T-helper 1 cell treated with Interleukin-12 subunit alpha and Interleukin-12 subunit beta and Interleukin-4 antibody, amounts not matched to agents 30 μg/mL and 1 μg/mL, for 36 hours (primary cell): ENCODE results near the gene PLA2G6.

Experiments used
- H3K27ac Mint-ChIP-seq: one replicate; pipeline ENCODE4 v1.8.0; 2021; ENCODE audit warnings: mild to moderate bottlenecking, mixed read lengths
- H3K27me3 Mint-ChIP-seq: one replicate; pipeline ENCODE4 v1.8.0; 2021; ENCODE audit warnings: low read depth, mixed read lengths
- H3K36me3 Mint-ChIP-seq: one replicate; pipeline ENCODE4 v1.8.0; 2021; ENCODE audit warnings: low read depth, mixed read lengths
- H3K4me1 Mint-ChIP-seq: one replicate; pipeline ENCODE4 v1.8.0; 2021; ENCODE audit warnings: low read depth, mixed read lengths
- H3K4me3 Mint-ChIP-seq: one replicate; pipeline ENCODE4 v1.8.0; 2021; ENCODE audit warnings: mild to moderate bottlenecking, moderate library complexity, mixed read lengths
- H3K9me3 Mint-ChIP-seq: one replicate; pipeline ENCODE4 v1.8.0; 2021; ENCODE audit warnings: mixed read lengths

PLA2G6 gene

GRCh38 chr22:38181453-38182200, at the start of gene PLA2G6:
PLA2G6 (minus strand) TSS chr22:38181830; CDS start chr22:38169426, 12,404 bp downstream.
- Mint-ChIP-seq H3K27me3 (peaks cover 12% of the 10 kb centered on the region), H3K27ac (peak within 1 kb of the TSS; percentile 100), H3K4me3 (peak within 1 kb of the TSS; percentile 97), H3K9me3 (no peaks in the 10 kb centered on the region), H3K36me3 (no peaks in the 10 kb centered on the region), H3K4me1 (peaks cover 40% of the 10 kb centered on the region)

GRCh38 chr22:38230916-38231315, 49.3 kb upstream of the PLA2G6 start:
- Mint-ChIP-seq H3K27me3 (no peaks in the 10 kb centered on the region), H3K9me3 (no peaks in the 10 kb centered on the region), H3K4me3 (no peak overlapping the region), H3K4me1 (no peaks in the 10 kb centered on the region), H3K36me3 (peaks cover 15% of the 10 kb centered on the region), H3K27ac (no peak overlapping the region)

- H3K36me3 Mint-ChIP-seq: peaks cover 18% of the 10 kb centered on the region
- H3K27me3 Mint-ChIP-seq: no peaks in the 10 kb centered on the region
- no peak overlapping the region for H3K27ac Mint-ChIP-seq
- no peak overlapping the region for H3K4me3 Mint-ChIP-seq
- H3K4me1 Mint-ChIP-seq: no peaks in the 10 kb centered on the region
- no peaks in the 10 kb centered on the region for H3K9me3 Mint-ChIP-seq
Measured at GRCh38 chr22:38230108-38230825, 48.6 kb upstream of the PLA2G6 start.

DNA sequence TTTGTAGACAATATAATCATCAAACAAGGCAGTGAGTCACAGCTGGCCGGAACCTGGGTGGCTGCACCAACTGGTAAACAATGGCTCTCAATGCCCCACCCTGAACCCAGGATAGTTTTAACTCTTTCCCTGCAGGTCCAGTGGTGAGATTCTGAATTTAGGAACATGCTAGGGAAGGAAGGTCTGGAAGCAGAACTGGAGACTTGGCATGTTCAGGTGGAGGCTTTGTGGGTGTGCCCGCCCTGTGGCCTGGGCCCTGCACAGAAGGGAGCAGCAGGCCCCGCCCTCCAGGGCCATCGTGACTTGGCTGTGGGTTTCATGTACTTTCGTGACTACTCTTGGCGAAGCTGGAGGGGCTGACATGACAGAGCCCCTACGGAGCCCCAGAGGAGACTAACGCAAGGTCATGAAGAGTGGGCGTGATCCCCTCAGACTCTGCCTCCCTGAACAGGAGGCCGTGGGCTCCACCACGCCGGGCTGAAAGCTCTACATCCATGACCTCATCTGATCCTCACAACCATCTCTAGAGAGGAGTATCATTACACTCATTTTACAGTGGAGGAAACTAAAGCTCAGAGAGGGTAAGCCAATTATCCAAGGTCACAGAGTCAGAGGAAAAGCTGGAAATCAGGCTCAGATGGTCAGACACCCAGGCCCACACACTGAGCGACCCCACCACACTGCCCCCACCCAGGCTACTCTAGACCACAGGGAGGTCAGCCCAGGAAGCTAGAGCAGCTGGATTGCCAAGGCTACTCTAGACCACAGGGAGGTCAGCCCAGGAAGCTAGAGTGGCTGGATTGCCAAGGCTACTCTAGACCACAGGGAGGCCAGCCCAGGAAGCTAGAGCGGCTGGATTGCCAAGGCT, 47.5 kb upstream of the PLA2G6 start:
- H3K27me3 Mint-ChIP-seq: no peaks in the 10 kb centered on the region
- H3K9me3 Mint-ChIP-seq: no peaks in the 10 kb centered on the region
- H3K4me1 Mint-ChIP-seq: no peaks in the 10 kb centered on the region
- H3K36me3 Mint-ChIP-seq: peaks cover 17% of the 10 kb centered on the region
- no peak overlapping the region for H3K4me3 Mint-ChIP-seq
- peak overlapping the region; percentile 5 for H3K27ac Mint-ChIP-seq

- no peaks in the 10 kb centered on the region for H3K27me3 Mint-ChIP-seq
- H3K27ac Mint-ChIP-seq: peak overlapping the region; percentile 5
- no peaks in the 10 kb centered on the region for H3K9me3 Mint-ChIP-seq
- no peaks in the 10 kb centered on the region for H3K4me1 Mint-ChIP-seq
- peaks cover 17% of the 10 kb centered on the region for H3K36me3 Mint-ChIP-seq
- H3K4me3 Mint-ChIP-seq: no peak overlapping the region
Measured at GRCh38 chr22:38228326-38228872, 46.8 kb upstream of the PLA2G6 start.

DNA sequence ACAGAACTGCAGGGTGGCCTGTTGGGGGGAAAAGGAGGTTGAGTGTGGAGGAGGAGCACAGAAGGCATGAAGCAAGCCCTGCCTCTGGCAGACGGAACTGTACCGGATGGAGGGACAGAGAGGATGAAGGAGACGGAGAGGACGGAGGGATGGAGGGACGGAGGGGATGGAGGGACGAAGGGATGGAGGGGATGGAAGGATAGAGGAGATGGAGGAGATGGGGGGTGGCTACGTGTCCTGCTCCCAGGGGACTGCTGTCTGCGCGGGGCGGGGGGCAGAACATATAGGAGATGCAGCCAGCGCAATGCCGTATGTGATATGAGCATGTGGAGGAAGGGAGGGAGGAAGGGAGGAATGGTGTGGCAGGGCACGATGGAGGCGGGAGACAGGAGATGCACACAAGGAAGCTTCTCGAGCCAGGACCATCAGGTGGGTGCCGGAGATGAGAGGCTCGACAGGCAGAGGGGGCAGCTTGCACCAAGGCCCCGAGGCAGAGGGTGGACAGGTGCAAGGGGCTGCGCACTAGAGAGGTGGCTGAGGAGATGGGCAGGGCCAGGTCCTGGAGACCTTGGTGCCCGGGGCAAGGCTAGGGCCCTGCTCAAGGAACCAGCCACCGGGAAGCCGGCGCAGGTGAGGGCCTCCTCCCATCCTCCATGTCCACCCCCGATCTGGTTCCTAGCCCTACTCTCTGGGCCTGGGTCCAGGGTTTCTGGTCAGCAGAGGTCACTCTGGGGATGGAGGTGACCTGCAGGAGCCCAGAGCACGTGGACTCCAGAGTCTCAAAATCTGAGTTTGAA, 45.4 kb upstream of the PLA2G6 start:
- peaks cover 2% of the 10 kb centered on the region for H3K4me1 Mint-ChIP-seq
- peak overlapping the region; percentile 31 for H3K27ac Mint-ChIP-seq
- H3K27me3 Mint-ChIP-seq: no peaks in the 10 kb centered on the region
- H3K9me3 Mint-ChIP-seq: no peaks in the 10 kb centered on the region
- peaks cover 16% of the 10 kb centered on the region for H3K36me3 Mint-ChIP-seq
- no peak overlapping the region for H3K4me3 Mint-ChIP-seq

DNA sequence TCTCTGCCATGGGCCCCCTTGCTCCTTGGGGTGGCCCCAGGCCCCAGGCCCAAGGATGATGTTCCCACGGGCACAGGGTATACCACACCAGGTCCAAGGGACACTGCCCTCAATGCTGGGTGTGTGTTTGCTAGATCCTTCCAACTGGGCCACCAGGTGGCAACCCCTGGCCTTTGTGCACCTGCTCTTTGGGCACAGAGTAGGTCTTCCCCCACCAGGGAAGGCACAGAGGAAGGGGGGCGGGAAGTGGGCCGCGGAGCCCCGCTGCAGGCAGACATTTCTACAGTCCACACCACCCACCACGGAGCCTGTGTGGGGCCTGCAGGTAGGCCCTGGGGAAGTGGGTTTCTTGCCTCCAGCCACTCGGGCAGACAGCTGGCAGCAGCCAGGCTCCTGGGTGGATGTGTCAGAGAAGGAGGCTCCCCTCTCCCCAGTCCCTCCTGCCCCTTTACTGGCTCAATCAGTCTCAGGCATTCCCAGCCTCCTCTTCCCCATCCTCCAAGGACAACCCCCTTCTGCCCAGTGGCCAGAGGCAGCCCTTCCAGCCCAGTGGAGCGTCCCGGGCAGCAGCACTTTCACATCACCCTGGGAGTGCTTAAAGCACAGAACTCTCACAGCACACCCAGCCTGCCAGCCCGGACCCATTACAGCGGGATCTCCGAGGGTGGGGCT, 41.8 kb upstream of the PLA2G6 start:
- Mint-ChIP-seq H3K4me1 (peaks cover 5% of the 10 kb centered on the region), H3K9me3 (no peaks in the 10 kb centered on the region), H3K4me3 (no peak overlapping the region), H3K27me3 (no peaks in the 10 kb centered on the region), H3K36me3 (peaks cover 4% of the 10 kb centered on the region), H3K27ac (no peak overlapping the region)

GRCh38 chr22:38222797-38223119, 41.1 kb upstream of the PLA2G6 start:
- Mint-ChIP-seq H3K36me3 (peaks cover 4% of the 10 kb centered on the region), H3K4me1 (peaks cover 10% of the 10 kb centered on the region), H3K9me3 (no peaks in the 10 kb centered on the region), H3K27me3 (no peaks in the 10 kb centered on the region), H3K27ac (no peak overlapping the region), H3K4me3 (no peak overlapping the region)

GRCh38 chr22:38221908-38222796, 40.5 kb upstream of the PLA2G6 start:
- H3K27me3 Mint-ChIP-seq: no peaks in the 10 kb centered on the region
- peaks cover 4% of the 10 kb centered on the region for H3K36me3 Mint-ChIP-seq
- H3K4me1 Mint-ChIP-seq: peaks cover 10% of the 10 kb centered on the region
- H3K4me3 Mint-ChIP-seq: no peak overlapping the region
- H3K27ac Mint-ChIP-seq: no peak overlapping the region
- no peaks in the 10 kb centered on the region for H3K9me3 Mint-ChIP-seq

DNA sequence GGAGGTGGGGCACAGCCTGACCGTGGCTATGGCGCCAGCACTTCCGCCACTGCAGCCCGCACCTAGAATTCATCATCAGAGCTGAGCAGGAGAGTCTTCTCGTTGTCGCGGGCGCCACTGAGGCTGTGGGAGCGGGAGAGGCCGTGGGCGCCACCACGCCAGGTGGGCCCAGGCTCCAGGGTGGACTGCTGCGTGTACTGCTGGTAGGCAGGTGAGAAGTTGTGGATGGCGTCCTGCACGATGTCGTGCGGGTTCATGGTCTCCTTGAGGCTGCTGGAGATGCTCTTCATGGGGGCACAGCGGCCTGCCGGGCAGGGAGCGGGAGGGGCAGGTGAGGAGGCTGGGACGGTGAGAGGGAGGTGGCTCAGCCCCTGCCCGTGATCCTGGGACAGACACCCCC, 39.8 kb upstream of the PLA2G6 start:
- Mint-ChIP-seq H3K36me3 (peaks cover 7% of the 10 kb centered on the region), H3K4me1 (peaks cover 10% of the 10 kb centered on the region), H3K4me3 (no peak overlapping the region), H3K9me3 (no peaks in the 10 kb centered on the region), H3K27ac (no peak overlapping the region), H3K27me3 (no peaks in the 10 kb centered on the region)

DNA sequence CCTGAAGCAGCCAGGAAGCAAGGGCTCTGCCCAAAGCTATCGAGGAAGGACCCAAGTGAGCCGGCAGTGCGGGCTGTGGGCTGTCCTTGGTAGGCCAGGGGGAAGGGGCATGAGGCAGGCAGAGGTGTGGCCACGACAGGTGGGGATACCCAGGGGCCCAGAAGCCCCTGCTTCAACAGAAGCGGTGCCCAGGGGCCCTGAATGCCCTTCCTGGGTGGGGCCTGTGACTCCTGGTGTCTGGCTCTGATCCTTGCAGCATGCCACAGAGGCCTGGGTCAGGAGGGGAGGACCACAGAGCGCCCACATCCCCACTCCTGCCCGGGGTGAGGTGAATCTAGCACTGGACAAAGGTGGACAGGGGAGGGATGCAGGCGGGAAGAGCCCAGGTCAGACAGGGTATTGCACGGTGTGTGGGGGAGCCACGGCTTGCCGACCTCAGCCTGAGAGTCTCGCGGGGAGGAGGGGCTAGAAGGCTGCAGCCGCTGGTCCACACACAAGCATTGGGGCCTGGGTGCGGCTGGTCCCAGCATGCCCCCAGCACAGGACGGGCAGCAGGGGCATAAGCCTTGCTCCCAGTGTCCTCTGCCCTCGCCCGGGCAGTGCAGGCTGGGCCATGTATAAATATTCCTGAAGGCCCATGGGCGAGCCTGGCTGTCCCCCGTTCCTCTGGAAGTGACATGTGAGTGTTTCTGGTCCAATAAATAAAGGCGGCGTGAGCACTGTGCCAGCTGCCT, 39.2 kb upstream of the PLA2G6 start:
- Mint-ChIP-seq H3K36me3 (peaks cover 9% of the 10 kb centered on the region), H3K27ac (no peak overlapping the region), H3K9me3 (no peaks in the 10 kb centered on the region)

GRCh38 chr22:38220163-38220562, 38.5 kb upstream of the PLA2G6 start:
- H3K27me3 Mint-ChIP-seq: no peaks in the 10 kb centered on the region
- no peak overlapping the region for H3K27ac Mint-ChIP-seq
- peaks cover 7% of the 10 kb centered on the region for H3K36me3 Mint-ChIP-seq
- H3K9me3 Mint-ChIP-seq: no peaks in the 10 kb centered on the region
- H3K4me1 Mint-ChIP-seq: peaks cover 10% of the 10 kb centered on the region
- H3K4me3 Mint-ChIP-seq: no peak overlapping the region

More for the DNA sequence above, 39.2 kb upstream of the PLA2G6 start:
- no peak overlapping the region for H3K4me3 Mint-ChIP-seq
- H3K4me1 Mint-ChIP-seq: peaks cover 10% of the 10 kb centered on the region
- no peaks in the 10 kb centered on the region for H3K27me3 Mint-ChIP-seq
